Measurements from ENCODE around the gene IGSF21.

Gene IGSF21

DNA sequence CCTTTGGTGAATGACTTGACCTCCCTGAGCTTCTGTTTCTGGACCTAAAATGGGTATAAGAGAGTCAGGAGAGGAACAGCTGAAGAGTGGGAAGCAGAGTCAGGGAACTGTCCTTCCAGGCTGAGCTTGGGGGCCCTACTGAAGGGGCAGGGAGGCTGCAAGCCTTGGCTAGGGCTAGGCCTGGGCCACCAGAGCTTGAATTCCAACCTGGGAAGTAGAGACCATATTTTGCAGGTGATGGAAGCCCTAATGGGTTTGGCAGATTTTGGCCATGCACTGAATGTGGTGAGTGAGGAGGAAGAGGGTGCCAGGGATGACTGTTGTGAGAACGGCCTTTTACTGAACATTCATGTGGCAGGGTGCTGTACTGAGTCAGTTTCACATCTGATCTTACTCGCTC, 303.7 kb downstream of the IGSF21 start:
- no peak overlapping the region for H3K4me3 ChIP-seq (ENCODE audit: low read length)
- no peak overlapping the region for H2AFZ ChIP-seq (ENCODE audit: low read depth, low read length)
- H3K4me1 ChIP-seq (ENCODE audit: low read length), result no peaks in the 10 kb centered on the region
- H3K27ac ChIP-seq (ENCODE audit: low read length), result no peak overlapping the region
- no peaks in the 10 kb centered on the region for H3K36me3 ChIP-seq (replicated peaks; ENCODE audit: low read depth, low read length)
- no peaks in the 10 kb centered on the region for H3K9me3 ChIP-seq (ENCODE audit: insufficient read depth, low read length)
- TF ChIP-seq EZH2phosphoT487 (IDR thresholded peaks at IDR 0.05; ENCODE audit: low read depth), result no peak
- TF ChIP-seq, protein P1, sequence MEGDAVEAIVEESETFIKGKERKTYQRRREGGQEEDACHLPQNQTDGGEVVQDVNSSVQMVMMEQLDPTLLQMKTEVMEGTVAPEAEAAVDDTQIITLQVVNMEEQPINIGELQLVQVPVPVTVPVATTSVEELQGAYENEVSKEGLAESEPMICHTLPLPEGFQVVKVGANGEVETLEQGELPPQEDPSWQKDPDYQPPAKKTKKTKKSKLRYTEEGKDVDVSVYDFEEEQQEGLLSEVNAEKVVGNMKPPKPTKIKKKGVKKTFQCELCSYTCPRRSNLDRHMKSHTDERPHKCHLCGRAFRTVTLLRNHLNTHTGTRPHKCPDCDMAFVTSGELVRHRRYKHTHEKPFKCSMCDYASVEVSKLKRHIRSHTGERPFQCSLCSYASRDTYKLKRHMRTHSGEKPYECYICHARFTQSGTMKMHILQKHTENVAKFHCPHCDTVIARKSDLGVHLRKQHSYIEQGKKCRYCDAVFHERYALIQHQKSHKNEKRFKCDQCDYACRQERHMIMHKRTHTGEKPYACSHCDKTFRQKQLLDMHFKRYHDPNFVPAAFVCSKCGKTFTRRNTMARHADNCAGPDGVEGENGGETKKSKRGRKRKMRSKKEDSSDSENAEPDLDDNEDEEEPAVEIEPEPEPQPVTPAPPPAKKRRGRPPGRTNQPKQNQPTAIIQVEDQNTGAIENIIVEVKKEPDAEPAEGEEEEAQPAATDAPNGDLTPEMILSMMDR (IDR thresholded peaks at IDR 0.05; ENCODE audit: low read depth, low read length), result no peak
- no peak overlapping the region for H3K4me2 ChIP-seq (ENCODE audit: low read length)
- H3K9ac ChIP-seq (ENCODE audit: low read length), result no peak overlapping the region
- H3K79me2 ChIP-seq (ENCODE audit: low read length), result no peaks in the 10 kb centered on the region
- H3K27me3 ChIP-seq (ENCODE audit: low read depth, low read length), result no peaks in the 10 kb centered on the region
- H4K20me1 ChIP-seq (ENCODE audit: insufficient read depth, low read length), result no peaks in the 10 kb centered on the region

DNA sequence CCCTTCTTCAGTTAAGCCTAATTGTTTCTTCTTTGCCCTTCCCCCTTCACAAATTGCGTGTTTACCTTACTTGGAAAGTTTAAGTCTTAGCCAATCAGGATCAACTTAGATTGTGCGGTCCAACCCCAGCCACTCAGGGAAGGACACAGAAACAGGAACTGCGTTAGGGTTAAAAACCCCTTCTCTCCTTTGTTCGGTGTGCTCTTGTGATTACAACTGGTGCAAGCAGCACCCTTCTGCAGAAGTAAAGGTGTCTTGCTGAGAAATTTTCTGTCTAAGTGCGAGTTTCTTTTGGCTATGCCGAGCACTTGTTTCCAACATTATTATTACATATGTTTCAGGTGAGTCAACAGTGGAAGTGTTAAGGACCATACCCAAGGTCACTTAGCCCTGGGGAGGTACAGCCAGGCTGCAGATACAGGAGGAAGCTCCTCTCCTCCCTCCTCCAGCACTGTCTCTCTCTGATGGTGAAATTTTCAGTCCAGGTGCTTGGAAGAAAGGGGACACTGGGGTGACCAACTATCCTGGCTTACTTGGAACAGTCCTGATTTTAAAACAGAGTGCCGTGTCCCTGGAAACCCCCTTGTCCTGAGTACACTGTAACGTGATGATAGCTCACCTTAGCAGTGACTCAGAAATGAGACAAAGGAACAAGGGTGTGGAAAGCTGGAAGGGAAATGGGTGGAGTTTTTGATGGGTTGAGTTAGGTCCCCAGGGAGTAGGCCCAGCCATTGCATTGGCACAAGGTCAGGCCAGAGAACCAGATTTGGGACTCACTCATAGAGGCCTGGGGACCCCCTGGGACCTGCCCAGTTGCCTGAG, 304.4 kb downstream of the IGSF21 start:
- no peaks in the 10 kb centered on the region for H3K27me3 ChIP-seq (ENCODE audit: low read depth, low read length)

DNA sequence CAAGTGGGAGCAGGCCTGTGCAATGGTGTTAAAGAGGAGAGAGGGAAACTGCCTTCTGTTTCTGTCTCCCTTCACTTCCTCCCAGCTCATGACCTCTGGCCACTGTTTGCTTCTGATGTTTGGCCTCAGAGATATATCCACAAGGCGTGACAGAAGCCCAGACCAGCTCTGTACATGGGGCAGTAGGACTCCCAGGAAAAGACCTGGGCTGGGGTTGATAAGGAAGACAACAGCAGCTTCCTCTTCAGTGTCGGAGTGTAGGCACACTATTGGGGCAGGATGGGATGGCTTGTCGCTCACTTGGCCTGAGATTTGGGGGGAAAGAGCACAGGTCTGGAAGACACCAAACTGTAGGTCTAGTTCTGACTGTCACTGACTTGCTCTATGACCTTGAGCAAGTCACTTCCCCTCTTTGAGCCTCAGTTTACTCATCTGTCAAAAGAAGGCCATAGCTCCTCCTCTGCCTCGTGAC, 305.3 kb downstream of the IGSF21 start:
- TF ChIP-seq EZH2phosphoT487 (IDR thresholded peaks at IDR 0.05; ENCODE audit: low read depth), result no peak
- TF ChIP-seq, protein P1 (IDR thresholded peaks at IDR 0.05; ENCODE audit: low read depth, low read length), result no peak
- no peak overlapping the region for H3K4me2 ChIP-seq (ENCODE audit: low read length)
- no peaks in the 10 kb centered on the region for H3K4me1 ChIP-seq (ENCODE audit: low read length)
- H3K9me3 ChIP-seq (ENCODE audit: insufficient read depth, low read length), result no peaks in the 10 kb centered on the region
- no peaks in the 10 kb centered on the region for H3K79me2 ChIP-seq (ENCODE audit: low read length)
- H3K4me3 ChIP-seq (ENCODE audit: low read length), result no peak overlapping the region
- H3K27ac ChIP-seq (ENCODE audit: low read length), result no peak overlapping the region
- no peaks in the 10 kb centered on the region for H4K20me1 ChIP-seq (ENCODE audit: insufficient read depth, low read length)
- no peaks in the 10 kb centered on the region for H3K27me3 ChIP-seq (ENCODE audit: low read depth, low read length)
- no peaks in the 10 kb centered on the region for H3K36me3 ChIP-seq (replicated peaks; ENCODE audit: low read depth, low read length)
- H3K9ac ChIP-seq (ENCODE audit: low read length), result no peak overlapping the region
- H2AFZ ChIP-seq (ENCODE audit: low read depth, low read length), result no peak overlapping the region

More for the DNA sequence above, 304.4 kb downstream of the IGSF21 start:
- Histone ChIP-seq H2AFZ (ENCODE audit: low read depth, low read length) (no peak overlapping the region), H3K9ac (ENCODE audit: low read length) (no peak overlapping the region), H3K9me3 (ENCODE audit: insufficient read depth, low read length) (no peaks in the 10 kb centered on the region), H3K4me3 (ENCODE audit: low read length) (no peak overlapping the region), H3K4me1 (ENCODE audit: low read length) (no peaks in the 10 kb centered on the region), H3K36me3 (replicated peaks; ENCODE audit: low read depth, low read length) (no peaks in the 10 kb centered on the region), H3K79me2 (ENCODE audit: low read length) (no peaks in the 10 kb centered on the region), H3K27ac (ENCODE audit: low read length) (no peak overlapping the region), H3K4me2 (ENCODE audit: low read length) (no peak overlapping the region), H4K20me1 (ENCODE audit: insufficient read depth, low read length) (no peaks in the 10 kb centered on the region)
- TF ChIP-seq EZH2phosphoT487 (IDR thresholded peaks at IDR 0.05; ENCODE audit: low read depth), result no peak
- TF ChIP-seq, protein P1 (IDR thresholded peaks at IDR 0.05; ENCODE audit: low read depth, low read length), result no peak

DNA sequence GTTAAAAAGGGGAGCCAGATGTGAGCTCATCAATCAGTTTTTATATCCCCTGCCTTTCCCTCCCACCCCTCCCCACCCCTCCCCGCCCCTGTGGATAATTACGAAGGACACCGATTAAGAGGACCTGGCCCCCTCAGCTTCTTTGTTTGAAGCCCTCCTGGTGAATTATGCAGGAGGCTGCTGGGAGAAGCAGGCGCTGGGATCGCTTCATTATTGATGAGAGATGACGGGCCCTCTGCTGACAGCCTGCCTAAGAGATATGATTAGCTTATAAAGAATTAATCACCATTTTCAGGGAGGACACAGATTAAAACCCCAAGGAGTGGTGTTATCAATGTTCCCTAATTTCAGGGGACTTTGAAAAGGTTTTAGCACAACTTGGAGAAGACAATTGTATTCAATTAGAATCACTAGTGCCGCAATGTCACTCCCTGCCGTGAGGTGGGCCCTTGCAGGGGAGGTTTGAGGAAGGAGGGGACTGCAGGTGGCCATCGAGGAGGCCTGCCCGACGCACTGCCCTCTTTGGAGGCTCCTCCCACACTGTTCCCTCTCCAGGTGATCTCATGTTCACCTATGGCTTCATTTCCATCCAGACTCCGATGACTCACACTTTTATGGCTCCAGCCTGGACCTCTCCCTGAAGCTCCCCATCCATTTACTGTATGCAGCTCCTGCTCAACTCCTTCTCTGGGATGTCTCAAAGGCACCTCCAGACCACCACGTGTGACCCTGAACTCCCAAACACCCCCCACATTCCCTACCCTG, 306.1 kb downstream of the IGSF21 start:
- Histone ChIP-seq H4K20me1 (ENCODE audit: insufficient read depth, low read length) (no peaks in the 10 kb centered on the region), H3K9ac (ENCODE audit: low read length) (no peak overlapping the region), H3K4me2 (ENCODE audit: low read length) (no peak overlapping the region), H3K4me3 (ENCODE audit: low read length) (no peak overlapping the region), H3K27ac (ENCODE audit: low read length) (no peak overlapping the region), H2AFZ (ENCODE audit: low read depth, low read length) (no peak overlapping the region), H3K4me1 (ENCODE audit: low read length) (no peaks in the 10 kb centered on the region), H3K27me3 (ENCODE audit: low read depth, low read length) (no peaks in the 10 kb centered on the region), H3K36me3 (replicated peaks; ENCODE audit: low read depth, low read length) (no peaks in the 10 kb centered on the region), H3K9me3 (ENCODE audit: insufficient read depth, low read length) (no peaks in the 10 kb centered on the region), H3K79me2 (ENCODE audit: low read length) (no peaks in the 10 kb centered on the region)
- TF ChIP-seq EZH2phosphoT487 (IDR thresholded peaks at IDR 0.05; ENCODE audit: low read depth), result no peak
- TF ChIP-seq, protein P1 (IDR thresholded peaks at IDR 0.05; ENCODE audit: low read depth, low read length), result no peak

All from OCI-LY3 (cell line).